GM19438 (cell line): Measurements from ENCODE around the gene PLXNA4.
"Not testable (repeated sequence)": the region's sequence is repeated elsewhere in the genome, so short reads cannot be mapped to it uniquely, and the experiment has no call there.

Source experiments
- ATAC-seq: cut with Tn5 transposase; IDR thresholded peaks from one replicate; pipeline ENCODE4 v1.9.1; 2021; ENCODE audit warnings: low read depth; ENCODE audit not compliant: unreplicated experiment

Gene PLXNA4

GRCh38 chr7:132168239-132168638 is 408.0 kb downstream of the PLXNA4 start:
- ATAC-seq: no peak

GRCh38 chr7:132165695-132166094 is 410.6 kb downstream of the PLXNA4 start:
- not testable (repeated sequence) for ATAC-seq

GRCh38 chr7:132164558-132165125 is 411.6 kb downstream of the PLXNA4 start:
- ATAC-seq: no peak

GRCh38 chr7:132162556-132163144 is 413.6 kb downstream of the PLXNA4 start:
- no peak for ATAC-seq

- no peak for ATAC-seq
These were observed 414.3 kb downstream of the PLXNA4 start for GRCh38 chr7:132161976-132162375.

GRCh38 chr7:132161533-132161915 is 414.7 kb downstream of the PLXNA4 start:
- ATAC-seq: no peak

- no peak for ATAC-seq
These were observed 415.4 kb downstream of the PLXNA4 start for GRCh38 chr7:132160611-132161532.

- ATAC-seq: no peak
These were observed 417.4 kb downstream of the PLXNA4 start for GRCh38 chr7:132158841-132159240.

- ATAC-seq: no peak
These were observed 418.1 kb downstream of the PLXNA4 start for GRCh38 chr7:132158166-132158565.

GRCh38 chr7:132155715-132156114 is 420.6 kb downstream of the PLXNA4 start:
- no peak for ATAC-seq

GRCh38 chr7:132154695-132155471 is 421.4 kb downstream of the PLXNA4 start:
- no peak for ATAC-seq

- no peak for ATAC-seq
These were observed 422.0 kb downstream of the PLXNA4 start for GRCh38 chr7:132154248-132154647.

GRCh38 chr7:132152131-132152889 is 424.0 kb downstream of the PLXNA4 start:
- no peak for ATAC-seq

- ATAC-seq: no peak
These were observed 425.6 kb downstream of the PLXNA4 start for GRCh38 chr7:132150711-132151110.

GRCh38 chr7:132149436-132150304 is 426.6 kb downstream of the PLXNA4 start:
- no peak for ATAC-seq

GRCh38 chr7:132148876-132149275 is 427.4 kb downstream of the PLXNA4 start:
- ATAC-seq: no peak

- no peak for ATAC-seq
These were observed 430.8 kb downstream of the PLXNA4 start for GRCh38 chr7:132145466-132145865.

GRCh38 chr7:132145063-132145462 is 431.2 kb downstream of the PLXNA4 start:
- no peak for ATAC-seq

GRCh38 chr7:132142006-132142405 is 434.3 kb downstream of the PLXNA4 start:
- no peak for ATAC-seq
